Measurements from ENCODE around the gene RASSF1. TPM values are rescaled to one million over a fixed set of nuclear protein-coding genes. Genes with fewer than 3 reads are reported as not detected.
"Not testable (repeated sequence)": the region's sequence is repeated elsewhere in the genome, so short reads cannot be mapped to it uniquely, and the experiment has no call there.

Gene RASSF1
- total RNA-seq, 1 donor from 2014 or later, result 13.8 TPM

GRCh38 chr3:50286322-50287227 lies 54.1 kb downstream of the RASSF1 start:
- no peak for TF ChIP-seq CTCF (conservative IDR thresholded peaks at IDR 0.05)
- DNase-seq (ENCODE audit: extremely low spot score, unreplicated experiment), result no peak
- H3K4me3 Mint-ChIP-seq, result no peak overlapping the region

GRCh38 chr3:50284121-50284520 lies 56.5 kb downstream of the RASSF1 start:
- not testable (repeated sequence) for H3K9me3 Mint-ChIP-seq; H3K27ac Mint-ChIP-seq; H3K4me1 Mint-ChIP-seq (ENCODE audit: unreplicated experiment); DNase-seq (ENCODE audit: extremely low spot score, unreplicated experiment); H3K36me3 Mint-ChIP-seq; H3K4me3 Mint-ChIP-seq; H3K27me3 Mint-ChIP-seq

More at GRCh38 chr3:50286322-50287227, 54.1 kb downstream of the RASSF1 start:
- Mint-ChIP-seq H3K36me3 (no peaks in the 10 kb centered on the region), H3K4me1 (ENCODE audit: unreplicated experiment) (peaks cover 6% of the 10 kb centered on the region), H3K27ac (no peak overlapping the region), H3K27me3 (no peaks in the 10 kb centered on the region), H3K9me3 (no peaks in the 10 kb centered on the region)

Other genes with a start within 250 kb of the RASSF1 start
- gene SEMA3F, start 185.5 kb downstream of the RASSF1 start, total RNA-seq (ENCODE audit: low replicate concordance), result 41.9 and 48.0 TPM in 2 replicates
- gene GNAT1, start 149.2 kb downstream of the RASSF1 start, total RNA-seq (ENCODE audit: low replicate concordance), result 0.71 TPM in 1 of 2 replicates, not detected in the other
- 6.0 and 11.0 TPM in 2 replicates for gene SLC38A3, start 135.6 kb downstream of the RASSF1 start, total RNA-seq (ENCODE audit: low replicate concordance)
- gene GNAI2, start 104.6 kb downstream of the RASSF1 start, total RNA-seq (ENCODE audit: low replicate concordance), result 140 and 145 TPM in 2 replicates
- gene SEMA3B, start 71.7 kb downstream of the RASSF1 start, total RNA-seq (ENCODE audit: low replicate concordance), result 18.4 and 34.8 TPM in 2 replicates
- gene LSMEM2, start 61.7 kb downstream of the RASSF1 start, total RNA-seq (ENCODE audit: low replicate concordance), result not detected in 2 replicates
- gene IFRD2, start 48.4 kb downstream of the RASSF1 start, total RNA-seq (ENCODE audit: low replicate concordance), result 60.9 and 80.5 TPM in 2 replicates
- gene HYAL3, start 41.4 kb downstream of the RASSF1 start, total RNA-seq (ENCODE audit: low replicate concordance), result 2.9 and 4.0 TPM in 2 replicates
- 12.9 and 13.0 TPM in 2 replicates for gene NAA80, start 41.4 kb downstream of the RASSF1 start, total RNA-seq (ENCODE audit: low replicate concordance)
- gene HYAL1, start 37.3 kb downstream of the RASSF1 start, total RNA-seq (ENCODE audit: low replicate concordance), result 2.3 and 3.7 TPM in 2 replicates
- gene HYAL2, start 18.1 kb downstream of the RASSF1 start, total RNA-seq (ENCODE audit: low replicate concordance), result 46.6 and 52.5 TPM in 2 replicates
- 24.9 and 39.0 TPM in 2 replicates for gene TUSC2, start 12.6 kb downstream of the RASSF1 start, total RNA-seq (ENCODE audit: low replicate concordance)
- gene ZMYND10, start 4.9 kb upstream of the RASSF1 start, total RNA-seq (ENCODE audit: low replicate concordance), result 1.8 and 13.4 TPM in 2 replicates
- gene NPRL2, start 9.9 kb upstream of the RASSF1 start, total RNA-seq (ENCODE audit: low replicate concordance), result 20.3 and 27.9 TPM in 2 replicates
- 10.1 and 15.9 TPM in 2 replicates for gene CYB561D2, start 10.0 kb upstream of the RASSF1 start, total RNA-seq (ENCODE audit: low replicate concordance)
- 42.7 and 44.4 TPM in 2 replicates for gene TMEM115, start 18.7 kb upstream of the RASSF1 start, total RNA-seq (ENCODE audit: low replicate concordance)
- gene CACNA2D2, start 162.8 kb upstream of the RASSF1 start, total RNA-seq (ENCODE audit: low replicate concordance), result 7.8 and 19.4 TPM in 2 replicates
- 1.9 and 11.9 TPM in 2 replicates for gene C3orf18, start 226.9 kb upstream of the RASSF1 start, total RNA-seq (ENCODE audit: low replicate concordance)
- gene HEMK1, start 228.7 kb upstream of the RASSF1 start, total RNA-seq (ENCODE audit: low replicate concordance), result 20.2 and 29.9 TPM in 2 replicates